Heart left ventricle (tissue), 13 donors: ENCODE results near the gene RPL3.

Experiments
- CTCF ChIP-seq, 12 donors: fragments of 200-600 bp; sonication (generic) in 4 of 12; IDR thresholded peaks; one replicate each; pipeline versions ENCODE4 v1.5.0 to v1.8.0; 2018 to 2022; ENCODE audit warnings: antibody characterized with exemption in 12 of 12, mild to moderate bottlenecking in 5 of 12
- POLR2A ChIP-seq, 2 donors: fragments of 450-650 bp; IDR thresholded peaks; one replicate each; pipeline ENCODE4 v1.6.1; 2017; ENCODE audit warnings: antibody characterized with exemption in 2 of 2, mild to moderate bottlenecking in 2 of 2, moderate library complexity in 2 of 2
- donor health status: ischemic (EF 13 %, LVEDD 7.1; RV severe dilation, severe dysfunction).
- donor health status: DM: no; HTN: yes; CAD: no.
- donor health status: DM: no; HTN: no; CAD: no.
- donor health status: ischemic (EF 25% LVEDD 6.9; RV normal size, moderate dysfunction).
- donor health status: ischemic (EF 25% LVEDD 5.7; RV mildly dilated, moderate dysfunction).
- donor health status: ischemic (EF 35%, LVEDD 5.7; RV mildly dilated, moderate dysfunction).
- donor health status: nonischemic (EF 11% LVEDD 7.7; RV severe dilation, severe dysfunction).
- donor health status: DM: yes; HTN: yes; CAD: no.
- donor health status: PGD.
- donor health status: ischemic (EF 29% LVEDD 5.4; RV normal size, mild dysfunction).
- donor health status: nonischemic (EF 23%, LVEDD 6.1; RV moderate dilation, normal function).

DNA sequence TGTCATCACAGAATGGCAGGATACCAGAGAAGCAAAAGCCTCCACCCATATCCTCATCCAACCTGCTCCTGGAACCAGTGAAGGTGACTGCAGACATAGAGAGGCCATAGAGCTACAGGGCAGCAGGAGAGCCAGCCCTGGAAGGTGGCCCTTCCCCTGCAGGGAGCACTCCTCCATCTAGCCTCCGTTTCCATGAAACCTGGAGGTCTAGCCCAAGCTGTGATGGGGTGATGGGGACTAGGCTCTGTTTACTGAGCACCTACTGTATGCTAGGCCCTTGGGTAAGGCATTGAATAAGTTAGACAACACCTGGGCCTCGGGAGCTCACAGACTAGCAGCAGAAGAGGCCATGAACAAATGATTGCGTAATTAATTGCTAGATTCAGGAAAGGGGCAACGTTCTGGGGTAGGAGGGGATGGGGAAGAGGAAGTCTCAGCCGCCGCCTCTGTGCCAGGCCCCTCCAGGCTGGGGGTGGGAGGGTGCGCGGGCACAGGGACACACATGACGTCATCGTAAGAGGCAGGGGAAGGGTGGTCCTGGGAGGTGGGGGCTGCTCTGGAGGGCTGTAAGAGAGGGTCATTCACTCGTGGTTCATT is 29.6 kb upstream of the RPL3 start:
- TF ChIP-seq CTCF (IDR thresholded peaks at IDR 0.05) (no peak), POLR2A (IDR thresholded peaks at IDR 0.05) (no peak)
